WTC11 (cell line): Measurements from ENCODE around the gene METRN. TPM values are rescaled to one million over a fixed set of nuclear protein-coding genes. Genes with fewer than 3 reads are reported as not detected.

ENCODE experiments used
- ATAC-seq: fragments of 200-7000 bp; cut with Tn5 transposase; 2 replicates; pipeline ENCODE4 v1.10.0; 2021; ENCODE audit warnings: mild to moderate bottlenecking, moderate library complexity
- CTCF ChIA-PET: fragments of 300-600 bp; sonication (Branson Sonifier 250); formaldehyde crosslinking; loops from one replicate; lab custom pipeline; 2021; ENCODE audit warnings: antibody characterized with exemption; lab: Charles Lee
- POLR2A ChIA-PET: fragments of 350-600 bp; sonication (Branson Sonifier 250); formaldehyde crosslinking; loops from one replicate; lab custom pipeline; 2021; ENCODE audit warnings: antibody characterized with exemption; lab: Charles Lee
- DNase-seq: peaks from one replicate; pipeline ENCODE4 v3.0.0; 2021; ENCODE audit warnings: low spot score
- H3K27ac Mint-ChIP-seq: 2 replicates; pipeline ENCODE4 v1.8.0; 2021; ENCODE audit warnings: mixed read lengths
- H3K27me3 Mint-ChIP-seq: 2 replicates; pipeline ENCODE4 v1.8.0; 2021; ENCODE audit warnings: low read depth, mild to moderate bottlenecking, moderate library complexity, mixed read lengths
- H3K36me3 Mint-ChIP-seq: 2 replicates; pipeline ENCODE4 v1.8.0; 2021; ENCODE audit warnings: mixed read lengths
- H3K4me1 Mint-ChIP-seq: 2 replicates; pipeline ENCODE4 v1.8.0; 2022; ENCODE audit warnings: mixed read lengths
- H3K4me3 Mint-ChIP-seq: 2 replicates; pipeline ENCODE4 v1.8.0; 2021; ENCODE audit warnings: mild to moderate bottlenecking, moderate library complexity, mixed read lengths
- H3K9me3 Mint-ChIP-seq: 2 replicates; pipeline ENCODE4 v1.8.0; 2021; ENCODE audit warnings: mixed read lengths
- CREM ChIP-seq: sonication (generic); formaldehyde crosslinking; IDR thresholded peaks from 2 replicates; pipeline ENCODE4 v1.8.1; 2022; ENCODE audit warnings: mild to moderate bottlenecking, missing genetic modification reagents, moderate library complexity
- E2F5 ChIP-seq: sonication (generic); formaldehyde crosslinking; IDR thresholded peaks from 2 replicates; pipeline ENCODE4 v1.8.1; 2022; ENCODE audit warnings: mild to moderate bottlenecking, moderate library complexity, missing genetic modification reagents
- EMX1 ChIP-seq: fragments of 250-450 bp; sonication (Bioruptor Pico); IDR thresholded peaks from 2 replicates; pipeline ENCODE4 v1.8.0; 2021; ENCODE audit warnings: mild to moderate bottlenecking
- ESRRA ChIP-seq: sonication (generic); formaldehyde crosslinking; IDR thresholded peaks from 2 replicates; pipeline ENCODE4 v1.8.1; 2022; ENCODE audit warnings: mild to moderate bottlenecking, missing genetic modification reagents, borderline replicate concordance
- OVOL2 ChIP-seq: fragments of 250-450 bp; sonication (Bioruptor Pico); IDR thresholded peaks from 2 replicates; pipeline ENCODE4 v1.9.0; 2021; ENCODE audit warnings: mild to moderate bottlenecking, borderline replicate concordance
- RORB ChIP-seq: fragments of 250-450 bp; sonication (Bioruptor Pico); IDR thresholded peaks from 2 replicates; pipeline ENCODE4 v1.9.0; 2021; ENCODE audit warnings: mild to moderate bottlenecking
- TEAD4 ChIP-seq: sonication (generic); formaldehyde crosslinking; IDR thresholded peaks from 2 replicates; pipeline ENCODE4 v1.8.0; 2022; ENCODE audit warnings: mild to moderate bottlenecking, missing genetic modification reagents
- USF1 ChIP-seq: sonication (generic); formaldehyde crosslinking; IDR thresholded peaks from 2 replicates; pipeline ENCODE4 v1.8.0; 2022; ENCODE audit warnings: mild to moderate bottlenecking, missing genetic modification reagents
- ZNF263 ChIP-seq: sonication (generic); formaldehyde crosslinking; IDR thresholded peaks from 2 replicates; pipeline ENCODE4 v1.8.1; 2022; ENCODE audit warnings: low read depth, mild to moderate bottlenecking, moderate library complexity, missing genetic modification reagents
- ZNF396 ChIP-seq: fragments of 250-450 bp; sonication (Bioruptor Pico); IDR thresholded peaks from 2 replicates; pipeline ENCODE4 v1.8.0; 2021; ENCODE audit warnings: mild to moderate bottlenecking, moderate library complexity, borderline replicate concordance
- total RNA-seq: library from RNA; stranded (reverse); gene quantifications from 3 replicates; pipeline ENCODE4 v1.2.3, GENCODE V29; 2021
- TF ChIP-seq, protein P1 (sequence below): sonication (generic); formaldehyde crosslinking; IDR thresholded peaks from 2 replicates; pipeline ENCODE4 v1.8.1; 2023; ENCODE audit warnings: mild to moderate bottlenecking, missing genetic modification reagents, borderline replicate concordance
- TF ChIP-seq, protein P2 (sequence below): sonication (generic); formaldehyde crosslinking; IDR thresholded peaks from 2 replicates; pipeline ENCODE4 v1.8.1; 2022; ENCODE audit warnings: low read depth, mild to moderate bottlenecking, moderate library complexity, missing genetic modification reagents, borderline replicate concordance
- TF ChIP-seq, protein P3 (sequence below): sonication (generic); formaldehyde crosslinking; IDR thresholded peaks from 2 replicates; pipeline ENCODE4 v1.8.1; 2022; ENCODE audit warnings: mild to moderate bottlenecking, missing genetic modification reagents, moderate library complexity, borderline replicate concordance
- TF ChIP-seq, protein P4 (sequence below): sonication (generic); formaldehyde crosslinking; IDR thresholded peaks from 2 replicates; pipeline ENCODE4 v1.8.0; 2023; ENCODE audit warnings: missing genetic modification reagents, mild to moderate bottlenecking, borderline replicate concordance

The METRN gene
- total RNA-seq, 1 experiment from 2014 or later: 30.9 TPM

DNA sequence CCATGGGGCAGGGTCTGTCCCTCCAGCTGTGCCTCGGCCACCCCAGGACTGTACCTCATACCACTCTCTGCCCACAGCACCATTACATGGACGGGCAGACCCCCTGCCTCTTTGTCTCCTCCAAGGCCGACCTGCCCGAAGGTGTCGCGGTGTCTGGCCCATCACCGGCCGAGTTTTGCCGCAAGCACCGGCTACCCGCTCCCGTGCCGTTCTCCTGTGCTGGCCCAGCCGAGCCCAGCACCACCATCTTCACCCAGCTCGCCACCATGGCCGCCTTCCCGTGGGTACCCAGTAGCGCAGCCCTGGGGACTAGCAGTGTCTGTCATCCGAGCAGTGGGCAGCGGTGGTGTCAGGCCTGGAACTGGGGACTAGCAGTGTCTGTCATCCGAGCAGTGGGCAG lies 42.1 kb upstream of the METRN start:
- ChIA-PET POLR2A (no interaction called here), CTCF (no interaction called here)
- Mint-ChIP-seq H3K27me3 (no peaks in the 10 kb centered on the region), H3K27ac (no peak overlapping the region), H3K9me3 (no peaks in the 10 kb centered on the region), H3K36me3 (peaks cover 11% of the 10 kb centered on the region), H3K4me3 (no peak overlapping the region), H3K4me1 (peaks cover 12% of the 10 kb centered on the region)
- ATAC-seq (no peak), DNase-seq (no peak)
- TF ChIP-seq USF1 (no peak), RORB (CRISPR knock-in tag) (no peak), OVOL2 (CRISPR knock-in tag) (no peak)
- TF ChIP-seq, protein P1, sequence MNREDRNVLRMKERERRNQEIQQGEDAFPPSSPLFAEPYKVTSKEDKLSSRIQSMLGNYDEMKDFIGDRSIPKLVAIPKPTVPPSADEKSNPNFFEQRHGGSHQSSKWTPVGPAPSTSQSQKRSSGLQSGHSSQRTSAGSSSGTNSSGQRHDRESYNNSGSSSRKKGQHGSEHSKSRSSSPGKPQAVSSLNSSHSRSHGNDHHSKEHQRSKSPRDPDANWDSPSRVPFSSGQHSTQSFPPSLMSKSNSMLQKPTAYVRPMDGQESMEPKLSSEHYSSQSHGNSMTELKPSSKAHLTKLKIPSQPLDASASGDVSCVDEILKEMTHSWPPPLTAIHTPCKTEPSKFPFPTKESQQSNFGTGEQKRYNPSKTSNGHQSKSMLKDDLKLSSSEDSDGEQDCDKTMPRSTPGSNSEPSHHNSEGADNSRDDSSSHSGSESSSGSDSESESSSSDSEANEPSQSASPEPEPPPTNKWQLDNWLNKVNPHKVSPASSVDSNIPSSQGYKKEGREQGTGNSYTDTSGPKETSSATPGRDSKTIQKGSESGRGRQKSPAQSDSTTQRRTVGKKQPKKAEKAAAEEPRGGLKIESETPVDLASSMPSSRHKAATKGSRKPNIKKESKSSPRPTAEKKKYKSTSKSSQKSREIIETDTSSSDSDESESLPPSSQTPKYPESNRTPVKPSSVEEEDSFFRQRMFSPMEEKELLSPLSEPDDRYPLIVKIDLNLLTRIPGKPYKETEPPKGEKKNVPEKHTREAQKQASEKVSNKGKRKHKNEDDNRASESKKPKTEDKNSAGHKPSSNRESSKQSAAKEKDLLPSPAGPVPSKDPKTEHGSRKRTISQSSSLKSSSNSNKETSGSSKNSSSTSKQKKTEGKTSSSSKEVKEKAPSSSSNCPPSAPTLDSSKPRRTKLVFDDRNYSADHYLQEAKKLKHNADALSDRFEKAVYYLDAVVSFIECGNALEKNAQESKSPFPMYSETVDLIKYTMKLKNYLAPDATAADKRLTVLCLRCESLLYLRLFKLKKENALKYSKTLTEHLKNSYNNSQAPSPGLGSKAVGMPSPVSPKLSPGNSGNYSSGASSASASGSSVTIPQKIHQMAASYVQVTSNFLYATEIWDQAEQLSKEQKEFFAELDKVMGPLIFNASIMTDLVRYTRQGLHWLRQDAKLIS: no peak

- H3K9me3 Mint-ChIP-seq: no peaks in the 10 kb centered on the region
- peaks cover 12% of the 10 kb centered on the region for H3K4me1 Mint-ChIP-seq
- ATAC-seq (no peak), DNase-seq (no peak)
- ChIA-PET CTCF (interaction anchor here (0.5 to 0.6 kb wide), 2 partner anchors 19 to 289 kb away, joined by 3 to 5 read pairs; no protein-coding TSS in a partner anchor), POLR2A (no interaction called here)
- TF ChIP-seq, protein P2, sequence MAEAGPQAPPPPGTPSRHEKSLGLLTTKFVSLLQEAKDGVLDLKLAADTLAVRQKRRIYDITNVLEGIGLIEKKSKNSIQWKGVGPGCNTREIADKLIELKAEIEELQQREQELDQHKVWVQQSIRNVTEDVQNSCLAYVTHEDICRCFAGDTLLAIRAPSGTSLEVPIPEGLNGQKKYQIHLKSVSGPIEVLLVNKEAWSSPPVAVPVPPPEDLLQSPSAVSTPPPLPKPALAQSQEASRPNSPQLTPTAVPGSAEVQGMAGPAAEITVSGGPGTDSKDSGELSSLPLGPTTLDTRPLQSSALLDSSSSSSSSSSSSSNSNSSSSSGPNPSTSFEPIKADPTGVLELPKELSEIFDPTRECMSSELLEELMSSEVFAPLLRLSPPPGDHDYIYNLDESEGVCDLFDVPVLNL (CRISPR knock-in tag): no peak
- no peak overlapping the region for H3K27ac Mint-ChIP-seq
- H3K36me3 Mint-ChIP-seq: peaks cover 11% of the 10 kb centered on the region
- no peaks in the 10 kb centered on the region for H3K27me3 Mint-ChIP-seq
- no peak overlapping the region for H3K4me3 Mint-ChIP-seq
Observed at GRCh38 chr16:673399-673991, 41.4 kb upstream of the METRN start.

- CTCF ChIA-PET: interaction anchor here (0.5 to 2.8 kb wide), 16 partner anchors 9 to 290 kb away, joined by 3 to 16 read pairs (median 4); partner anchors contain the start of genes METTL26, WDR90 and WFIKKN1
- Mint-ChIP-seq H3K4me3 (peak overlapping the region; percentile 70; the same call in 1 of the 2 replicates), H3K4me1 (peaks cover 13% of the 10 kb centered on the region), H3K27ac (0 out of 2 replicates have a peak overlapping the region, but pooled peaks have one; percentile 27), H3K36me3 (peaks cover 11% of the 10 kb centered on the region), H3K27me3 (no peaks in the 10 kb centered on the region), H3K9me3 (no peaks in the 10 kb centered on the region)
- POLR2A ChIA-PET: interaction anchor here (0.5 to 1.5 kb wide), 2 partner anchors 26 to 1560 kb away, joined by 3 to 4 read pairs; no protein-coding TSS in a partner anchor
- DNase-seq: no peak
- no peak for ATAC-seq
- TF ChIP-seq TEAD4 (CRISPR knock-in tag) (no peak), E2F5 (no peak), ZNF396 (no peak), EMX1 (CRISPR knock-in tag) (no peak), CREM (CRISPR knock-in tag) (no peak), ESRRA (CRISPR knock-in tag) (0 out of 2 replicates have a peak, but pooled peaks have one; percentile 4), ZNF263 (no peak)
- TF ChIP-seq, protein P3, sequence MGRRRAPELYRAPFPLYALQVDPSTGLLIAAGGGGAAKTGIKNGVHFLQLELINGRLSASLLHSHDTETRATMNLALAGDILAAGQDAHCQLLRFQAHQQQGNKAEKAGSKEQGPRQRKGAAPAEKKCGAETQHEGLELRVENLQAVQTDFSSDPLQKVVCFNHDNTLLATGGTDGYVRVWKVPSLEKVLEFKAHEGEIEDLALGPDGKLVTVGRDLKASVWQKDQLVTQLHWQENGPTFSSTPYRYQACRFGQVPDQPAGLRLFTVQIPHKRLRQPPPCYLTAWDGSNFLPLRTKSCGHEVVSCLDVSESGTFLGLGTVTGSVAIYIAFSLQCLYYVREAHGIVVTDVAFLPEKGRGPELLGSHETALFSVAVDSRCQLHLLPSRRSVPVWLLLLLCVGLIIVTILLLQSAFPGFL: no peak
- TF ChIP-seq, protein P2 (CRISPR knock-in tag): 0 out of 2 replicates have a peak, but pooled peaks have one; percentile 22
- TF ChIP-seq, protein P4, sequence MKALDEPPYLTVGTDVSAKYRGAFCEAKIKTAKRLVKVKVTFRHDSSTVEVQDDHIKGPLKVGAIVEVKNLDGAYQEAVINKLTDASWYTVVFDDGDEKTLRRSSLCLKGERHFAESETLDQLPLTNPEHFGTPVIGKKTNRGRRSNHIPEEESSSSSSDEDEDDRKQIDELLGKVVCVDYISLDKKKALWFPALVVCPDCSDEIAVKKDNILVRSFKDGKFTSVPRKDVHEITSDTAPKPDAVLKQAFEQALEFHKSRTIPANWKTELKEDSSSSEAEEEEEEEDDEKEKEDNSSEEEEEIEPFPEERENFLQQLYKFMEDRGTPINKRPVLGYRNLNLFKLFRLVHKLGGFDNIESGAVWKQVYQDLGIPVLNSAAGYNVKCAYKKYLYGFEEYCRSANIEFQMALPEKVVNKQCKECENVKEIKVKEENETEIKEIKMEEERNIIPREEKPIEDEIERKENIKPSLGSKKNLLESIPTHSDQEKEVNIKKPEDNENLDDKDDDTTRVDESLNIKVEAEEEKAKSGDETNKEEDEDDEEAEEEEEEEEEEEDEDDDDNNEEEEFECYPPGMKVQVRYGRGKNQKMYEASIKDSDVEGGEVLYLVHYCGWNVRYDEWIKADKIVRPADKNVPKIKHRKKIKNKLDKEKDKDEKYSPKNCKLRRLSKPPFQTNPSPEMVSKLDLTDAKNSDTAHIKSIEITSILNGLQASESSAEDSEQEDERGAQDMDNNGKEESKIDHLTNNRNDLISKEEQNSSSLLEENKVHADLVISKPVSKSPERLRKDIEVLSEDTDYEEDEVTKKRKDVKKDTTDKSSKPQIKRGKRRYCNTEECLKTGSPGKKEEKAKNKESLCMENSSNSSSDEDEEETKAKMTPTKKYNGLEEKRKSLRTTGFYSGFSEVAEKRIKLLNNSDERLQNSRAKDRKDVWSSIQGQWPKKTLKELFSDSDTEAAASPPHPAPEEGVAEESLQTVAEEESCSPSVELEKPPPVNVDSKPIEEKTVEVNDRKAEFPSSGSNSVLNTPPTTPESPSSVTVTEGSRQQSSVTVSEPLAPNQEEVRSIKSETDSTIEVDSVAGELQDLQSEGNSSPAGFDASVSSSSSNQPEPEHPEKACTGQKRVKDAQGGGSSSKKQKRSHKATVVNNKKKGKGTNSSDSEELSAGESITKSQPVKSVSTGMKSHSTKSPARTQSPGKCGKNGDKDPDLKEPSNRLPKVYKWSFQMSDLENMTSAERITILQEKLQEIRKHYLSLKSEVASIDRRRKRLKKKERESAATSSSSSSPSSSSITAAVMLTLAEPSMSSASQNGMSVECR (CRISPR knock-in tag): no peak
Observed at GRCh38 chr16:674214-674881, 40.6 kb upstream of the METRN start.
